Panc1 (cell line): Measurements from ENCODE around the gene SLITRK2.

Experiments
- CTCF ChIP-seq: fragments of 450-650 bp; IDR thresholded peaks from 2 replicates; pipeline ENCODE4 v1.5.1; 2017; ENCODE audit warnings: mild to moderate bottlenecking
- POLR2AphosphoS5 ChIP-seq: IDR thresholded peaks from 2 replicates; pipeline ENCODE4 v1.6.1; 2012; ENCODE audit warnings: mild to moderate bottlenecking, low read depth, low read length, moderate library complexity
- REST ChIP-seq, 2 experiments: IDR thresholded peaks; 2 replicates each; pipeline ENCODE4 v1.6.1; 2011 to 2012; ENCODE audit warnings: low read depth in 2 of 2, control low read depth in 1 of 2, low read length in 1 of 2, mild to moderate bottlenecking in 1 of 2, moderate library complexity in 1 of 2; ENCODE audit not compliant: insufficient read depth in 1 of 2
- SIN3A ChIP-seq: IDR thresholded peaks from 2 replicates; pipeline ENCODE4 v1.6.1; 2012; ENCODE audit warnings: low read depth, mild to moderate bottlenecking, low read length, moderate library complexity, borderline replicate concordance; ENCODE audit not compliant: insufficient read depth
- TCF7L2 ChIP-seq: IDR thresholded peaks from 2 replicates; pipeline ENCODE4 v1.6.1; 2011; ENCODE audit warnings: mild to moderate bottlenecking, low read depth, low read length, inconsistent platforms

GRCh38 chrX:145853181-145853580 lies 35.6 kb downstream of the SLITRK2 start:
- TF ChIP-seq CTCF (no peak), REST (IDR thresholded peaks at IDR 0.05; ENCODE audit: insufficient read depth in 1 of 2, low read depth in 2 of 2, low read length in 1 of 2) (no peak), SIN3A (no peak), POLR2AphosphoS5 (no peak), TCF7L2 (no peak)
